Tibial nerve (tissue), 4 donors: ENCODE data around the gene RAB10.

Experiments
- CTCF ChIP-seq, 5 experiments: fragments of 200-600 bp in 3 of 5; fragments of 450-650 bp in 2 of 5; sonication (generic) in 3 of 5; IDR thresholded peaks; one replicate each; pipeline ENCODE4 v1.5.1; 2016 to 2019; ENCODE audit warnings: antibody characterized with exemption in 5 of 5, mild to moderate bottlenecking in 3 of 5, moderate library complexity in 2 of 5
- EP300 ChIP-seq, 2 donors: sonication (generic); formaldehyde crosslinking; IDR thresholded peaks; one replicate each; pipeline ENCODE4 v1.6.1; 2017; ENCODE audit warnings: antibody characterized with exemption in 2 of 2, mild to moderate bottlenecking in 1 of 2
- POLR2A ChIP-seq, 2 donors: fragments of 450-650 bp; IDR thresholded peaks; one replicate each; pipeline ENCODE4 v1.6.1; 2017; ENCODE audit warnings: antibody characterized with exemption in 2 of 2, mild to moderate bottlenecking in 2 of 2, moderate library complexity in 2 of 2

GRCh38 chr2:26067186-26067974 lies 33.5 kb downstream of the RAB10 start:
- TF ChIP-seq CTCF (IDR thresholded peaks at IDR 0.05) (no peak), POLR2A (IDR thresholded peaks at IDR 0.05) (no peak), EP300 (IDR thresholded peaks at IDR 0.05) (no peak)
